ENCODE results near the gene BLMH.

DNA sequence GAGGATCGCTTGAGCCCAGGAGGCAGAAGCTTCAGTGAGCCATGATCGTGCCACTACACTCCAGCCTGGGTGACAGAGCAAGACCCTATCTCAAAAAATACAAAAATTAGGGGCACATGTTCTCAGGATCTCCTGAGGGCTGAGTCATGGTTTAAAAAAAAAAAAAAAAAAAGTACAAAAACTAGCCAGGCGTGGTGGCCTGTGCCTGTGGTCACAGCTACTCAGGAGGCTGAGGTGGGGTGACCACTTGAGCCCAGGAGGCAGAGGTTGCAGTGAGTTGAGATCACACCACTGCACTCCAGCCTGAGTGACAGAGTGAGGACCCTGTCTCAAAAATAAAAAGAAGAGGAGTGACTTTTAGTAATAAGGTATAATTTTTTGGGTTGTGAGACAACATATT is 16.9 kb downstream of the BLMH start:
- TF ChIP-seq EZH2 (IDR thresholded peaks at IDR 0.05), result no peak
- no peak for TF ChIP-seq RAD21 (IDR thresholded peaks at IDR 0.05; ENCODE audit: low read depth)
- no peak for TF ChIP-seq CTCF (IDR thresholded peaks at IDR 0.05 in 2 of 3, conservative IDR thresholded peaks at IDR 0.05 in 1 of 3; ENCODE audit: borderline replicate concordance in 1 of 3, insufficient read depth in 1 of 3, low read depth in 2 of 3, low read length in 2 of 3)
- TF ChIP-seq EZH2phosphoT487 (IDR thresholded peaks at IDR 0.05; ENCODE audit: borderline replicate concordance), result no peak
